Activated gamma-delta T cell treated with Interleukin-2 at 50 U/mL for 16 hours (primary cell): ENCODE measurements around the gene SHISAL1.

Experiments
- DNase-seq: peaks from one replicate; pipeline ENCODE4 v3.0.0-alpha.2; 2020

The SHISAL1 gene

DNA sequence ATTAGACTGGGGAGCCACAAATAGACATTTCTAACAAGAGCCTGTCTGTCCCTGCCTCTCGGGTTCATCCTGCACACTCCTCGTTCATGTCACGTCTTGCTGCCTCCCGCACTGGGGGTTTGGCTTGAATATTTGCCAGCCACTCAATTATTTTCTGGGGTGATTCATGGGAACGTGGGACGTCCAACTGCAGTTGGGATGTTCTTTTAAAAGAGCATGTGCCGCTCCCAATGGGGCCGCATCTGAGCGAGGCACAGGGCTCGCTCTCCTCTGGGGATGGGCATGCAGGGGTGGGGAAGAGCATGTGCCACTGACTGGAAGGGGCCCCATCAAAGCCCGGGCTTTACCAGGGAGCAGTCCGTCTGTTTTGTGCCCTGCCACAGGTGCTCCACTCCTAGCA, 88.6 kb downstream of the SHISAL1 start:
- no peak for DNase-seq

DNA sequence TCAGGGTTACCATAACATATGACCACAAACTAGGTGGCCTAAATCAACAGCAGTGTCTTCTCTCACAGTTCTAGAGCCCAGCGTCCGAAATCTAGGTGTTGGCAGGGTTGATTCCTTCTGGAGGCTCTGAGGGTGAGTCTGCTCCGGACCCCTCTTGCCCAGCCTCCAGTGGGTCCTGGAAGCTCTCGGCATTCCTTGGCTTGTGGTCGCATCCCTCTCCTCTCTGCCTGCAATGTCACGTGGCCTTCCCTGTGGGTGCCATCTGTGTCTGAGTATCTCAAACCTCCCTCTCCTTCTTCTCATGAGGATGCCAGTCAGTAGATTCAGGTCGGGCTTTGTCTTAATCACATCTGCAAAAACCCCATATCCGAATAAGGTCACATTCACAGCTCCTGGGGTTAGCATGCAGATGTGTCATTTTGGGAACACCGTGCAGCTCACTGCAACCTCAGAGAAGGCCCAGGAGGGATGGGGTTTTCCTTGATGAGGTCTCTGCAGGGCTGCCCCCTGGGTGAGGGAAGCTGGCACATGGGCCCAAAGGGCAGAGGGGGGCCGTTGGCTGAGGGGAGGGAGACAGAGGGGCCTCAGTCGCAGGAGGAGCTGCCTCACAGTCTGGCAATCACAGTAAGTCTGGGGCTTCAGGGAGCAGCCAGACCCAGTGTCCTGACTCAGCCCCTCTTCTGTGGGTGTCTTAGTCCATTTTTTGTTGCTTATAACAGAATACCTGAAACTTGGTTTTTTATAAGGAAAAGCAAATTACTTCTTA, 90.9 kb downstream of the SHISAL1 start:
- no peak for DNase-seq

DNA sequence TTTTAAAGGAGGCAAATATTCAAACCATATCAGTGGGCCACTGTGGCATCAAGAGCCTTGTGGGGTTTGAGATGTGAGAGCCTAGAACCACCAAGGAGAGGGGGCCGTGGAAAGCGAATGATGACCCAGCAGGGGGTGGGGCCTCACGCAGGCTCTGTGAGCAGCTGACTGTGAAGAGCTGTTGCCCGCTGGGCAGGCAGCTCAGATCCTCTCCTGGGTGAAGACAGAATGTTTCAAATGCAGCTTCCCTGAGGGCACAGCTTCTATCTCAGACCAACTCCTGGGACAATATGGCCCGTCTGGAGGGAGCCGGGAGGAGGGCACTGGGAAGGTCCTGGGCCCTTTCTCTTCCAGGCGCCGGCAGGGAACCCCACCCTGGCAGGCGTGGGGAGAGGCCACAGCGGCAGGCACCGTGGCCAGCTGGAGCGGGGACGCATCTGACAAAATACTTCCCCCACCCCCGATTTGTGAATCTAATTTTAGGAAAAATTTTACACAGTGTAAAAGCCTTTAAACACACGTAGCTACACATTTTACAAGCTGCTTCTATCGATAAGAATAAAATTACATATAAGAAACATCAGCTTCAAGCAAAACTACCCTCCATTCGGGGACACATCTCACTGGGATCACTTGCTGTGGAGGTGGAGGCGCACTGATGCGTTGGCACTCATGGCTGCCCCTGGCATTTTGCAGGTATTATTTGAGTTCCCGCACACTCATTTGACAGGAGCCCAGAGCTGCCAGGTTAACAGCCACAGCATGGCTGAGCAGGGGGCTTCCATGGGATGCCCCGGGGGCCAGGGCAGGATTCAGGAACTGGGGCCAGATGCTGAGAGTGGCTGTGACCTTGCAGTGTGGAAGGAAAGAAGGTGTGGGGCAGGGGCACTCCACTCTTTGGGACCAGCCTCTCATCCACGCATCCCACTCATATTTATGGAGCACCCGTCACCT, 91.7 kb downstream of the SHISAL1 start:
- DNase-seq: no peak

DNA sequence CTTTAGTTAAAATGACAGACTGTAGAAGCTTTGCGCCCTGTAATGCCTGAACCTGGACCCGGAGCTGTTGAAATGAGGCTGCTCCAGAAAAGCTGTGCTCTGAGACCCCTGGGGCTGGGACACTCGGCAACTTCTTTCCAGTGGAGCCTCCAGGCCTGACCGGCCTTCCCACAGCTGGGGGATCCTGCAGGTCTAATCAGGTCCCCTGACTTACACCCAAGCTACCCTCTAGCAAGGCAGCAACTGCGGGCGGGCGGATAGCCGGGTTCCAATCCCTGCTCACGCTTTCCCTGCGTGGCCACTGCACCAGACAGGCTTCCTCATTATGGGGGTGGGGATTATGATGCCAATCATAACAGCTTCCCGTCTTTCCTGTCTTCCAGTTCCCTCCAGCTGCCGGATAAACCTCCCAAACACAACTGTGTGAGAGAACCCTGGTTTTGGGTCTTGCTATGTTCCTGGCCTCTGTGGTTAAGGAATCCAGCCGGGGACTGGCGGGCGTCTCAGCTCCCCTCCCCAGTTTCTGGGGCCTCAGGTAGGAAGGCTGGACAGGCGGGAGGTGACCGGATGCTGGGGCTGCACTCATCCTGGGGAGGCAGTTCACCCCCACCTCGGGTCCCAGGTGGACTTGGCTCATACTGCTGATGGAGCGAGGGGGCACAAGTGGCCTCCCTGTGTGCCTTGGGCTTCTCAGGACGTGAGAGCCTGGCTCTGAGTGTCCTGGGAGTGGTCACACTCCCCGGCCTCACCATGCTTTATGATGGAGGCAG, 93.5 kb downstream of the SHISAL1 start:
- no peak for DNase-seq

DNA sequence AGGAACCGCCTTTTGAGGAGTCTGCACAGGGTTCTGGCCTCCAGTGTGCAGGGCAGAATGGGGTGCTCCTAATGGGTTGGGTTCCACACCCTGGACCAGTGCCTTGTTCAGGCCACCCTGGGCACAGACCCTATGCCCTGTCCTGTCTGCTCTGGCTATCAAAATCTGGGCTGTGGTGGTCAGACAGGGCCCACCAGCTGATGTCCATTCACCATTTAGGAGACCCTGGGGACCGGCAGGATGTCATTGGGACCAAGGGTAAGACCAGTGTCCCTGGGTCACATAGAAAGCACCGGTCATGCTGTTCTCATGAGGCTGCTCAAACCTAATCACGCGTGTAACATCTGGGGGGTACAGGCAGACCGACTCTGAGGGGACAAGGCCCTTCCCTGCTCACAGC, 94.7 kb downstream of the SHISAL1 start:
- no peak for DNase-seq

DNA sequence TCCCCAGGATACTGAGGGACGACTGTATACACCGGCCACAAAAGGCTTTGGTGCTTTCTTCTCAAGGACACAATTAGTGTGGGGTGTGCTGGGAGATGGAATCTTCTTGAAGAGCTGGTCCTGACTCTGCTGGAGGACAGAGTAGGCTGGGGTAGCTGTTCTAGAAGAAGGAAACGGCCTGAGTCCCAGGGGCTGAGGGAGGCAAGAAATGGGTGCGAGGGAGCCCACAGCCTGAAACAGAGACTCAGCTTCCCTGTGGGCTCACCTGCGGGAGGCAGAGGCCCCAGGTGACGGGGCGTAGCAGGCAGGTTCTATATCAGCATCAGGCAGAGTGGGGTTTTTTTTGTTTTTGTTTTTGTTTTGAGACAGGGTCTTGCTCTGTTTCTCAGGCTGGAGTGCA, 95.4 kb downstream of the SHISAL1 start:
- DNase-seq: no peak

DNA sequence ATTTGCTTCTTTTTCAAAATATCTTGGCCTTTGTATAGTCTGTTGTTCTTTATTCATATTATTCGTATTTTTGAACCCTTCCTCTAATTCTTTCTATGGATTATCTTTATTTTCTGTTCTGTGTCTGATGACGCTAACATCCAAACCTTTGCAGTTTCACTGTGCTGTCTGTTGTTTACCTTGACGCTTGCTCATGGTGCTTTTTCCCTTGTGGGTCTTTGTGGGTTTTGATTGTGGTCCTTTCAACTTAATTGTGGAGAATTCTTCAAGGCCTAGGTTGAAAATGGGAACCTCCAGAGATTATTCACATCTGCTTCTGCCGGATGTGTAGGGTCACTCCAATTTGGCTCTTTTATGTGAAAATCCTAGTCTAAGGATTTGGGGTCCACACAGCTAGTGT, 97.5 kb downstream of the SHISAL1 start:
- DNase-seq: no peak

DNA sequence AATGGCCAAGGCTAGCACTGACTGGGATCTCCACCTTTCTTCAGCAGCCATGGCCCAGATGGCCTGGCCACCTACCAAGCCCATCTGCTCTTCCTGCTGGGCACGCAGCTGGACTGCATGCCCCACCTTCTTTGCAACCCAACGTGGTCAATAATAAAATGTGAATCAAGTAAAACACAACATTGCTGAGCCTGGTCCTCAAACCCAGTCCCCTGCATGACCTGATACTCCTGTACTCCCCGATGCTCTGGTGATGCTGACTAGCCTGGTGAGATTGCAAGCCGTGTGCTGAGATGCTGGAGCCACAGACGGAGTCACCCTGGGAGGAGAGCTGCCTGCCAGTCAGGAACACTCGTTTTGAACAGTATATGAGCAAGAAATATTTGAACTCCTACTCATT, 98.0 kb downstream of the SHISAL1 start:
- no peak for DNase-seq

DNA sequence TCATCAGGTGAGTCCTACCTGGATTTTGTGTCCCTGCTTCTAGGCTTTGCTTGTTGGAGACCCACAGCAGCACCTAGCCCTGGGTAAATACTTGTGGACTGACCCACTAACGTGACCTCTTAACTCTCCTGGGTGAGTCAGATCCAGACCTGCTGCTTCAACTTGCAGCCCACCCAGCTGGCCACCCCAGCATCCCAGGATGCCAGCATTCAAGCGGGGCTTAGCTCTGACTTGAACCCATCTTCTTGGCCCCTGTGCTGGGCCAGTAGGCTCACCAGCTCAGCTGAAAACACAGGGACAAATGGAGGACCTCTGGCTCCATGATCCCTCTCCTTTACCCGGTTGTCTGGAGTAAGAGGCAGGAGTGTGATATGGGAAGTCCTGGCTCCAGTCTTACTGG, 98.6 kb downstream of the SHISAL1 start:
- no peak for DNase-seq

DNA sequence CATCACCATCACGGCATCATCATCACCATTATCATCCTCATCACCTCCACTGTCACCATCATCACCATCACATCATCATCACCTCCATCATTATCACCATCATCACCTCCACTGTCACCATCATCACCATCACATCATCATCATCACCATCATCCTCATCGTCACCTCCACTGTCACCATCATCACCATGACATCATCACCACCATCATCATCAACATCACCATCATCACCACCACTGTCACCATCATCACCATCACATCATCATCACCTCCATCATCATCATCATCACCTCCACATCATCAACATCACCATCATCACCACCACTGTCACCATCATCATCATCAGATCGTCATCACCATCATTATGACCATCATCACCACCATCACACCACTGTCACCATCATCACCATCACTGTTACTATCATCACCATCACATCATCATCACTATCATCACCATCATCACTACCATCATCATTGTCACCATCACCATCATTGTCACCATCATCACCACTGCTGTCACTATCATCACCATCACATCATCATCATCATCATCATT, 99.2 kb downstream of the SHISAL1 start:
- no peak for DNase-seq

DNA sequence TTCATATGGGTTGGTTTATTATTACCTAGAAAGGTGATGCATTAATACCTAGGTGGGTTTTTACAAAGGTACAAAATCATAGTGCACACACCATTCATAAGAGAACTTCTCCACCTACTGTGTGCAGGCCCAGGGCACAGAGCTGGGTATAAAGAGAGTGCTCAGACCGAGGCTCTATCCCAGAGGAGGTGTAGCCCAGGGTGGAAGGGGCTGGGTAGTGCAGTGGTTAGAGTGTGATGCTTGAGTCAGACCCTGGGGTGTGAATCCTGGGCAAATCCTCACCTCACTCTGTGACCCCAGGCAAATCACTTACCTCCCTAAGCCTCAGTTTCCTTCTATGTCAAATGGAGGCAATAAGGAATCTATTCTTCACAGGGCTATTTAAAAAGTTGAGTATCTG, 99.8 kb downstream of the SHISAL1 start:
- no peak for DNase-seq

DNA sequence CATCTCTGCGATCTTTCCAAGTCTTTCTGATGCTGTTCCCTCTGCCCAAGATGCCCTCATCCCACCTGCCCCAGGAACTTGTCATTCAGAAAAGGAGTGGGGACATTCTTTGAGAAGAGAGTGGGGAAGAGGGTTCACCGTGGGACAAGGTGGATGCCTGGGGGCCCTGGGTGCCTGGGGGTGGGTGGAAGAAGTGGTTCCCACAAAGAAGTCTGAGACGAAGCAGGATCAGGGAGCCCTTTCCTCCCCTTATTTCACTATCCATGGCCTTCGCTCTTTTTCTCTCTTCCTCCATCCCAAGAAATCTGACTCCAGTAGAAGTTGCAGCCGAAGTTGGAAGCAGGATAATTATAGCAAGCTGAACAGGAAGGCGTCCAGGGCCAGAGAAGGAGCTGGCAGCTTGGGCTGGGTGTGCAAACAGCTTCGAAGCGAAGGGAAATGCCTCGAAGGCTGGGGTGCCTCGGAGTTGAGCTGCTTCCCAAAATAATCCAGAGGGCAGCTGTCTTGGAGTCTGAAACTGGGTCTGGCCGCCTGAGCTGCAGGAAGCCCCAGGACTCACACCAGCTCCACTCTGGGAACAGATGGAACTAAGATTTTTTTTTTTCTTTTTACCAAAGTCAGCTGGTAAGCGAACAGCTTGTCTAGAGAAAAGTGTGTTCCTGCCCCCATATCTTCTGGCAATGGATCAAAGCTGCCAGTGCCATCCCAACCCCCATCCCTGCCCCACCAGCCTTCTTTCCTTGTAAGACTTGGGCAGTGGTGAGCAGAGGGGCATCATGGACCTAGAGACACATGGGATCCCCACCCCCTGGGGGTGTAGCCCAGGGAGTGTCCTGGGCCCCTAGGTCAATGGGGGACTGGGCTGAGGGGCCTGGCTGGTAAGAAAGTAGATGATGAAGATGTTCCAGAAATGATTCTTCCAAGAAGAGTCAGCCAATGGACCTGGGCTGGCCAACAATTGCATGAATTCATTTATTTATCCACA, 100.5 kb downstream of the SHISAL1 start:
- no peak for DNase-seq

DNA sequence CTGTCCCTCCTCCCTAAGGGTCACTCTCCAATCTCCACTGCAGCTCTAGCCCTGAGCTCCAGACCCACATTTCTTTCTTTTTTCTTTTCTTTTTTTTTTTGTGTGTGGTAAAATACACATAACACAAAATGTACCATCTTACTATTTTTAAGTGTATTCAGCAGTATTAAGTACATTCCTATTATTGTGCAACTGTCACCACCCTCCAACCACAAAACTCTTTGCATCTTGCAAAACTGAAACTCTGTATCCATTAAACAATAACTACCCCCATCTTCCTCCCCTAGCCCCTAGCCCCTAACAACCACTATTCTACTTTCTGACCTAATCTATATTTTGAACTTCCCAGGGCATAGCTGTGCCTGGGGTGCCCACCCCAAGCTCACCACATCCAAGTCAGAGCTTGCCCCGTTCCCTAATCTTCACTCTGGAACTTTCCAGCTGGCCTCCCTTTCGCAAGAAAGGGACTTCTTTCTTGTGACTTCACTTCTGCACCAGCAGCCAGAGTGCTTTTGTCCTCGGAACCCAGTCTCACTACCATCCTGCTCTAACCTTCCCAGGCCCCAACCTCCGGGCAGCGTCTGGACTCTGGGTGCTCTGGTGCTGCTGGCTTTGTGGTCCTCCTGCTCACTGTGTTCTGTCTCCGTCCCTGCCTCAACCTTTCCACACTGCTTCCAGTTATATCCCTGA, 101.3 kb downstream of the SHISAL1 start:
- DNase-seq: no peak

DNA sequence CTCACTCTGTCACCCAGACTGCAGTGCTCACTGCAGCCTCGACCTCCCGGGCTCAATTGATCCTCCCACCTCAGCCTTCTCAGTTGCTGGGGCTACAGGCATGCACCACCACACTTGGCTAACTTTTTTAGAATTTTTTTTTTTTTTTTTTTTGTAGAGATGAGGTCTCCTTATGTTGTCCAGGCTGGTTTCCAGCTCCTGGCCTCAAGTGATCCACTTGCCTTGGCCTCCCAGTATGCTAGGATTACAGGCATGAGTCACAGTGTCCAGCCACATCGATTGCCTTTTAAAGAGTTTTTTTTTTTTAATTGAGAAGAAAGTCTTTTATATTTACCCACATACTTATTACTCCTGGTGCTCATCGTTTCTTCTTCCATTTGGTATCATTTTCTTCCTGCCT, 102.0 kb downstream of the SHISAL1 start:
- DNase-seq: no peak

DNA sequence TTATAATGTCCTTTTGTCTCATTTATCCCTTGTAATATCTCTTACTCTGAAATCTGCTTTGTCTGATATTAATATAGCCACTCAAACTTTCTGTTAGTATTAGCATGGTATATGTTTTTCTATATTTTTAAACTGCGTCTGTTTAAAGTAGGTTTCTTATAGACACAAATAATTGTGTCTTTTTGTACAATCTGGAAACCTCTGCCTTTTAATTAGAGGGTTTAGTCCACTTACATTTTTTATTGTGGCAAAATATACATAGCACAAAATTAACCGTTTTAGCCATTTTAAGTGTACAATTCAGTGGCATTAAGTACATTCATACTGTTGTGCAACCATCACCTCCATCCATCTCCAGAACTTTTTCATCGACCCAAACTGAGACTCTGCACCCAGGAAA, 103.4 kb downstream of the SHISAL1 start:
- no peak for DNase-seq

DNA sequence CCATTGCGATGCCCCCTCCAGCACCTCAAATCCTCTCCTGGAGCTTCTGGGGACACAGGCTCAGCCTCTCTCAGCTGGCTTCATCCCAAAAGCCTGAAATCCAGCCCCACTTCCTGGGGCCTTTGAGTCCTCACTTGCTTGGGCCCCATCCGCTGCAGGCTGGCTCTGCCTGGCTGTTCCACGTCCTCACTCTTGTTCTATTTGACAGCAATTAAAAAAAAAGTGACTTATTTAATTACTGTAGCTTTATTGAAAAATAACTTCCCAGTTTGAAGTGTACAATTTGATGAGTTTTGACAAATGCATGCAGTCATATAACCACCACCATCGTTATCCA, 104.8 kb downstream of the SHISAL1 start:
- no peak for DNase-seq

DNA sequence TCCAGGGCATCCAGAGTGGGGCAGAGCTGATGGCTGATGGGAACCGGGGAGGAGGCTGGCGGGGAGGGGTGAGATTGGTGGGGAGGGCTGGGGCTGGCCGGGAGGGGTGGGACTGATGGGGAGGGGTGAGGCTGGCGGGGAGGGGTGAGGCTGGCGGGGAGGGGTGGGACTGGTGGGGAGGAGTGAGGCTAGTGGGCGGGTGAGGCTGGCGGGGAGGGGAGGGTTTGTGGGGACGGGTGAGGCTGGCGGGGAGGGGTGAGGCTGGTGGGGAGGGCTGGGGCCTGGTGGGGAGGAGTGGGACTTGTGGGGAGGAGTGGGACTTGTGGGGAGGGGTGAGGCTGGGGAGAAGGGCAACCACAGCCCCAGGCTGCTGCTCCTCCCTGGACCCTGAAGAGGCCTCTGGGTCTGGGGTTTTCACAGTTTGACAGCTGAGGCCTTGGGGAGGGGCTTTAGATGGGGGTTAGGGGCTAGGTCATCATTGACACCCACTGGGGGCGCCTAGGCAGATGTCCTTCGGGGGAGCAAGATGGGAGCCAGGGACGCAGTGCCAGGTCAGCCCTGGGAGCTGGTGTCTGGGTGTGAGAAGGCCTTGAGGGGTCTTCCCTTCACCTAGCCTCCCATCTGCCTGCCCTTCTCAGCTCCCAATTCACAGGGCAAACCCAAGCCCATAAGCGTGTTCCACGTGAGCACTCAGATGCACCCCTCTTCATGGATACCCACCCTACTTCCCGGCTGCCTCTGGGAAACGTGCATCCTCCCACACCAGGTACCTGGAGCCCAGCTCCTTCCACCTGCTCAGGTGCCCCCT, 105.4 kb downstream of the SHISAL1 start:
- no peak for DNase-seq

DNA sequence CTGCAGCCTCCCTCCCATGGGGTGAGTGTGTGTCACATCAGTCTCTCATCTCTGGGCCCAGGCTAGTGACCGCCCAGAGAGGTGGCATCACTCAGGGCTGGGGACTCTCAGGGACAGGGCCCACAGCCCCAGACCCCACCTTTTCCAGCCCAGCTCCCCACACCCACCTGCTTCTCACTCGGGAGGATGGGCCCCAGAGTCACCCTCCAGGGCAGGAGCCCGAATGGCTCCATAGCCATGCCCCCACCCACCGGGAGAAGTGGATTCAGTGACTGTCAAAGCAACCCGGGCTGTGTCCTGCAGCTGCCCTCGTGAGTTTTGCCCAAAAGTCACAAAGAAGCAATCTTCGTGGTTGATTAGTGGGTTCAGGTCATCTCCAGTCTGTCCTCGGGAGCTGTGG, 106.1 kb downstream of the SHISAL1 start:
- no peak for DNase-seq

DNA sequence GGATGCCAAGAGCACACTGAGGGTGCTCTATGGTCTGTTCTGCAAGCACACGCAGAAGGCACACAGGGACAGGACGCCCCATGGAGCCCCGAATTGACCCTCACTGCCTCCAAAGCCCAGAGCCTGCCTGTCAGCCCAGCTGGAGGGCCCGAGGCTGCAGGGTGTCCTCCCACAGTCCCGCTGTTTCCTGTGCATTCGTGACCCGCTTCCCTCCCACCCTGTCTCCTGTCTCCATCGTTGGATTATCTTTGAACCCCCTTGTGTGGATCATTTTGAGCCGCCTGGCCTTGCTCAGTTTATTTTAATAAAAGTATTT, 106.5 kb downstream of the SHISAL1 start:
- DNase-seq: no peak

DNA sequence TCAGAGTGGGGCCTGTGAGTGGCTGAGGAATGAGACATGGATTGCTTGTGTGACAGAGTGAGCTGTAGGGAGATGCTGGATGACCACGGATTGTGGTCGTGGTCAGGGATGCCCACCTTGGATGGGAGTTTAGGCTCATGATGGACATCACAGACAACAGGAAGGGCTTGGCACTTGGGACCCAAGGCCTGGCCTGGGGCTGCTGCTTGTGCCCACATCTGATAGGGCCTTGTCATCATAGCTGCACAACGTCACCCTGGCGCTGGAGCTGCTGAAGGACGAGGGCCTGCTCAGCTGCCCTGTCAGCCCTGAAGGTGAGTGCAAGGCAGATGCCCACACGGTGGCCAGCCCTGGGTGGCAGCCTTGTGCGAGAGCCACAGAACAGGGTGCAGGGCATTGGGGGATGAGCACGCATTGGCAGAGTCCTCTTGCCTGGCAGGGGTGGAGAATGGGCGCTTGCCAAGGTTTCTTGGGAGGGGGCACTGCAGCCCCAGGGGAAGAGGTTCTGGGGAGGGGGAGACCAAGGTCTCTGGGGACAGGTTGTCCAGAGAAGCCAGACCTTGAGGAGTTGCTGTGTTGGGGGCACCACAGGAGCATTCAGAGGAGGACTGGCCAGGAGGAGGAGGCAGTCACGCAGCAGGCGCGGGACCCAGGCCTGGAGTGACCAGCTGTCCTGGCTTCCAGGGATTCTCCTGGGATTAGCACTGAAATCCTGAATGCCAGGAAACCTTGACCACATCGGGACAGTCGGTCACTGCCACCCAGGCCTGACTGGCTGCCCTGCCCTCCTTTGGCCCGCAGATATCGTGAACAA, 107.0 kb downstream of the SHISAL1 start:
- no peak for DNase-seq
